ENCODE measurements around the gene CLCF1. TPM values are rescaled to one million over a fixed set of nuclear protein-coding genes. Genes with fewer than 3 reads are reported as not detected.

Gene CLCF1
- total RNA-seq, 4 donors from 2014 or later = 6.1 to 21.7 (median 9.4) TPM

DNA sequence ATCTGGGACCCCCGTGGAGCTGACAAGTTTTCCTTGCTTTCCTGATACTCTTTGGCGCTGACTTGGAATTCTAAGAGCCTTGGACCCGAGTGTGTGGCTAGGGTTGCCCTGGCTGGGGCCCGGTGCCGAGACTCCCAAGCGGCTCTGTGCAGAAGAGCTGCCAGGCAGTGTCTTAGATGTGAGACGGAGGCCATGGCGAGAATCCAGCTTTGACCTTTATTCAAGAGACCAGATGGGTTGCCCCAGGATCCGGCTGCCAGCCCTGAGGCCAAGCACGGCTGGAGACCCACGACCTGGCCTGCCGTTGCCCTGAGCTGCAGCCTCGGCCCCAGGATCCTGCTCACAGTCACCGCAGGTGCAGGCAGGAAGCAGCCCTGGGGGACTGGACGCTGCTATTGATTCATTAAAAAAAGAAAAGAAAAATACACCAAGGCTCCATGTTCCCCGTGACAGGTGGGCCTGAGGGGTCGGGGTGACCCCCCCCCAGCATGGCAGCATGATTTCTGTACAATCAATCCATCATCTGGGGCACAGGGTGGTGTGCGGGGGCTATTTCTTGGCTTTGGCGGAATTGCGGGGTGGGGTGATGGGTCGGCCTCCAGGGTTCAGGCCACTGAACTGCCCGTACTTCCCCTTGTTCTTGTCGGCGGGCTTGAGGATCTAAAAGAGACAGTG is 24.7 kb upstream of the CLCF1 start:
- TF ChIP-seq POLR2A (IDR thresholded peaks at IDR 0.05) = no peak
- no peak for TF ChIP-seq EP300 (IDR thresholded peaks at IDR 0.05)
- TF ChIP-seq, protein P1, sequence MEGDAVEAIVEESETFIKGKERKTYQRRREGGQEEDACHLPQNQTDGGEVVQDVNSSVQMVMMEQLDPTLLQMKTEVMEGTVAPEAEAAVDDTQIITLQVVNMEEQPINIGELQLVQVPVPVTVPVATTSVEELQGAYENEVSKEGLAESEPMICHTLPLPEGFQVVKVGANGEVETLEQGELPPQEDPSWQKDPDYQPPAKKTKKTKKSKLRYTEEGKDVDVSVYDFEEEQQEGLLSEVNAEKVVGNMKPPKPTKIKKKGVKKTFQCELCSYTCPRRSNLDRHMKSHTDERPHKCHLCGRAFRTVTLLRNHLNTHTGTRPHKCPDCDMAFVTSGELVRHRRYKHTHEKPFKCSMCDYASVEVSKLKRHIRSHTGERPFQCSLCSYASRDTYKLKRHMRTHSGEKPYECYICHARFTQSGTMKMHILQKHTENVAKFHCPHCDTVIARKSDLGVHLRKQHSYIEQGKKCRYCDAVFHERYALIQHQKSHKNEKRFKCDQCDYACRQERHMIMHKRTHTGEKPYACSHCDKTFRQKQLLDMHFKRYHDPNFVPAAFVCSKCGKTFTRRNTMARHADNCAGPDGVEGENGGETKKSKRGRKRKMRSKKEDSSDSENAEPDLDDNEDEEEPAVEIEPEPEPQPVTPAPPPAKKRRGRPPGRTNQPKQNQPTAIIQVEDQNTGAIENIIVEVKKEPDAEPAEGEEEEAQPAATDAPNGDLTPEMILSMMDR (IDR thresholded peaks at IDR 0.05) = no peak
- TF ChIP-seq POLR2AphosphoS5 (IDR thresholded peaks at IDR 0.05) = no peak
- Histone ChIP-seq H3K4me3 (no peak overlapping the region), H3K9me3 (no peaks in the 10 kb centered on the region), H3K27ac (no peak overlapping the region), H3K4me1 (peaks cover 0 to 71% (median 18%) of the 10 kb centered on the region in 3 donors), H3K36me3 (peaks cover 0 to 72% of the 10 kb centered on the region in 2 donors), H3K27me3 (peaks cover under 1% of the 10 kb centered on the region)
- no peak for ATAC-seq
- 65 to 87% methylated on average over 3 to 9 of the region's 24 CpGs for WGBS, 2 donors (ENCODE audit: low coverage in 1 of 2)

DNA sequence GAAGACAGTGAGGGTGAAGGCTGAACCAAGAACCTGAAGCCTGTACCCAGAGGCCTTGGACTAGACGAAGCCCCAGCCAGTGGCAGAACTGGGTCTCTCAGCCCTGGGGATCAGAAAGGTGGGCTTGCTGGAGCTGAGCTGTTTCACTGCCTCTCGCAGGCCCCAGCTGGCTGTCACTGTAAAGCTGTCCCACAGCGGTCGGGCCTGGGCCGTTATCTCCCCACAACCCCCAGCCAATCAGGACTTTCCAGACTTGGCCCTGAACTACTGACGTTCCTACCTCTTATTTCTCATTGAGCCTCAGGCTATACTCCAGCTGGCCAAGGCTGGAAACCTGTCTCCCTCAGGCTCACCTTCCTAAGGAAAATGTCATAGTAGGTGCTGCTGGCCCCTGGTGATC is 24.1 kb upstream of the CLCF1 start:
- Histone ChIP-seq H3K4me1 (peaks cover 0 to 73% (median 20%) of the 10 kb centered on the region in 3 donors), H3K27me3 (no peaks in the 10 kb centered on the region), H3K9me3 (no peaks in the 10 kb centered on the region), H3K36me3 (peaks cover 0 to 72% of the 10 kb centered on the region in 2 donors), H3K4me3 (no peak overlapping the region), H3K27ac (no peak overlapping the region)
- no peak for TF ChIP-seq EP300 (IDR thresholded peaks at IDR 0.05)
- TF ChIP-seq POLR2AphosphoS5 (IDR thresholded peaks at IDR 0.05) = no peak
- no peak for TF ChIP-seq POLR2A (IDR thresholded peaks at IDR 0.05)
- TF ChIP-seq, protein P1 (IDR thresholded peaks at IDR 0.05) = no peak
- ATAC-seq = no peak
- 75% methylated on average over 4 of the region's 6 CpGs; no CpG with 5 or more reads in 1 of the 2 donors for WGBS, 2 donors (ENCODE audit: low coverage in 1 of 2)

DNA sequence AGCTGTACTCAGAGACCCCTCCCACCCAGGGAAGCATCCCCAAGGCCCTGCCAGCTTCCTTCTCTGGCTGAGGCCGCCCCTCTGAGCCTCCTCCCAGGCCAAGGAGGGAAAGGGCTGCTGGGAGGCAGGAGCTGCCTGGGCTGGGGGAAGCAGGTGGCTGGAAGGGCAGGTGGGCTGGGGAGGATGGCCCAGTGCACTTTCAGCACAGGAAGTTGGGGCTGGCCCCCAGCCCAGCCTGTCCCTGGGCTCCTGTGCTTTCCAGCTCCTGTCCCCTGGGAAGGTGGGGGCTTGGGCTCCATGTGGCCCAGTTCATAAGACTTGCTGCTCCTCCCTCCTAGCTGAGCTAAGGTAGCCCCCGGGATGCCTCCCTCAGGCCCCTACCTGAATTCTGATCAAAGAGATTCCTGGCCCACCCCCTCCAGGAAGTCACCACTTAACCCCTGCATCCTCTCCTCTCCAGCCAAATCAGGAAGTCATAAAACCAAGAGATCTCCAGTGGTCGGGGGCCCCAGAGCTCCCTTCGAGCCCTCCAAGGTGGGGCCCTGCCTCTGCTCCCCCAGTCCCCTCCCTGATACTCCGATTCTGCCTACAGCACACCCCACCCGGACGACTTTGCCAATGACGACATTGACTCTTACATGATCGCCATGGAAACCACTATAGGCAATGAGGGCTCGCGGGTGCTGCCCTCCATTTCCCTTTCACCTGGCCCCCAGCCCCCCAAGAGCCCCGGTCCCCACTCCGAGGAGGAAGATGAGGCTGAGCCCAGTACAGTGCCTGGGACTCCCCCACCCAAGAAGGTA is 23.4 kb upstream of the CLCF1 start:
- Histone ChIP-seq H3K27ac (peak overlapping the region in 1 of 4 donors; percentile 10), H3K36me3 (peaks cover 0 to 72% of the 10 kb centered on the region in 2 donors), H3K27me3 (no peaks in the 10 kb centered on the region), H3K4me3 (no peak overlapping the region), H3K9me3 (no peaks in the 10 kb centered on the region), H3K4me1 (peaks cover 0 to 71% (median 24%) of the 10 kb centered on the region in 3 donors)
- 40 to 52% methylated on average over 1 to 7 of the region's 13 CpGs for WGBS, 2 donors (ENCODE audit: low coverage in 1 of 2)
- ATAC-seq = no peak
- TF ChIP-seq POLR2A (IDR thresholded peaks at IDR 0.05) = no peak
- TF ChIP-seq EP300 (IDR thresholded peaks at IDR 0.05) = no peak
- no peak for TF ChIP-seq POLR2AphosphoS5 (IDR thresholded peaks at IDR 0.05)
- TF ChIP-seq, protein P1 (IDR thresholded peaks at IDR 0.05) = no peak

DNA sequence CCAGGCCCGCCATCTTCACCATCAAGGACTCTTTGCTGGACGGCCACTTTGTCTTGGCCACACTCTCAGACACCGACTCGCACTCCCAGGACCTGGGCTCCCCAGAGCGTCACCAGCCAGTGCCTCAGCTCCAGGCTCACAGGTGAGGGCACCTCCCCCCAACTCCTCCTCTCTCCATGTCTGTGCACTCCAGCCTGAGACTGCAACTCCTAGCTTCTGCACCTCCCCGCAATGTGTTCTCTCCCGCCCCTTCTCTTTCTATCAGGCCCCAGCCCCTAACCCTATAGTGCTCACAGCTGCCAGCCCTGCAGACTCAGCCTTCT is 22.8 kb upstream of the CLCF1 start:
- Histone ChIP-seq H3K27ac (no peak overlapping the region), H3K4me1 (peaks cover 0 to 74% (median 24%) of the 10 kb centered on the region in 3 donors), H3K36me3 (peaks cover 0 to 72% of the 10 kb centered on the region in 2 donors), H3K27me3 (no peaks in the 10 kb centered on the region), H3K9me3 (no peaks in the 10 kb centered on the region), H3K4me3 (no peak overlapping the region)
- no peak for ATAC-seq
- TF ChIP-seq EP300 (IDR thresholded peaks at IDR 0.05) = no peak
- TF ChIP-seq, protein P1 (IDR thresholded peaks at IDR 0.05) = no peak
- TF ChIP-seq POLR2AphosphoS5 (IDR thresholded peaks at IDR 0.05) = no peak
- WGBS, 2 donors (ENCODE audit: low coverage in 1 of 2) = 90% methylated on average over 4 of the region's 7 CpGs; no CpG with 5 or more reads in 1 of the 2 donors
